GM21447 (cell line): ENCODE measurements around the gene RGL4.
A peak's percentile ranks its signal among the peaks of the same experiment; 100 is the strongest.

Experiments
- ATAC-seq: cut with Tn5 transposase; IDR thresholded peaks from one replicate; pipeline ENCODE4 v1.9.1; 2021; ENCODE audit not compliant: unreplicated experiment

RGL4 gene

DNA sequence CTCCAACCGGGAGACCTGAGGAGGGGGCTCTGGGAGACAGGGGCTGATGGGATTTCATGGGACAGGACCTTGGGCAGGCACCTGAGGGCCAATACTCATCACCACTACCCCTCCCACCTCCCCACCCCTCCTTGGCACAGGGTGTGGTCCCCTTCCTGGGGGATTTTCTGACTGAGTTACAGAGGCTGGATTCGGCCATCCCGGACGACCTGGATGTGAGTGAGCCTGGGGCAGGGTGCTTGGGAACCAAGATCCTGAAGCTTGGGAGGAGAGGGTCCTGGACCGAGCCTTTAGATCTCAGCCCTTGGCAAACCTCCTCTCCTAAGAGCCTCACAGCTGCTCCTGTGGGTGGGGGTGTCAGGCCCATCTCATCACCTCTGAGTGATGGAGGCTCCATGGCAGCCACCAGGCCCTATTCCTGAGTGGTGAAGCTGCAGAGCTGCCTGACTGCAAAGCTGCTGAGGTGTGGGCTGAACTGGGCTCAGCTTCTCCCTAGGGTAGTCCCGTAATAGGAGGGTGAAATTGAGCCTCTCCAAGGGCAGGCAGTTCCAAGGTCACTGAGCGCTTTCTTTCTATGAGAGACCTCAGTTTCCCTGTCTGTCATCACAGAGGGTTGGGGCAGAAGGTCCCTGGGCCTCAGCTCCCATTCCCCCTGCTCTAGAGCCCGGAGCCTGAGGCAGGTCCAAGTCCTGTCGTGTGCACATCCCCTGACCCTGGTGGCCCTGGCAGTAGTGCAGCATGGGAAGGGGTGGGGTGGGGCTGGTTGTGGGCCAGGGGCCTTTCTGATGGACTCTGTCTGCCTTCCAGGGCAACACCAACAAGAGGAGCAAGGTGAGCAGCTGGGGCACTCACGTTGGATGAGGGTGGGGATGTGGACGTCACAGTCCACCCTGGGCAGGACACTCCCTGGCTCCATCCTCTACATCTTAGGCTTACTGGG is 6.5 kb downstream of the RGL4 start:
- ATAC-seq, result no peak

DNA sequence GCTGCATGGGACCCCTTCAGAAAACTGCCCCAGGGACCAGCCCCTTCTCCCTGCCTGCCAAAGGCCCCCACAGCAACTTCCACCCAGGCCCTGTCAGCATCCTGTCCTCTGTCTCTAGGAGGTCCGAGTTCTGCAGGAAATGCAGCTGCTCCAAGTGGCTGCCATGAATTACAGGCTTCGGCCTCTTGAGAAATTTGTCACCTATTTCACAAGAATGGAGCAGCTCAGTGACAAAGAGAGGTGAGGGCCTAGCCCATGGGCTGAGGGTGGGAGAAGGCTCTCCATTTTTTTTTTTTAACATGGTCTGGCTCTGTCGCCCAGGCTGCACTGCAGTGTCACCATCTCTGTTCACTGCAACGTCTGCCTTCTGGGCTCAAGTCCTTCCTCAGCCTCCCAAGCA is 7.3 kb downstream of the RGL4 start:
- ATAC-seq, result no peak

DNA sequence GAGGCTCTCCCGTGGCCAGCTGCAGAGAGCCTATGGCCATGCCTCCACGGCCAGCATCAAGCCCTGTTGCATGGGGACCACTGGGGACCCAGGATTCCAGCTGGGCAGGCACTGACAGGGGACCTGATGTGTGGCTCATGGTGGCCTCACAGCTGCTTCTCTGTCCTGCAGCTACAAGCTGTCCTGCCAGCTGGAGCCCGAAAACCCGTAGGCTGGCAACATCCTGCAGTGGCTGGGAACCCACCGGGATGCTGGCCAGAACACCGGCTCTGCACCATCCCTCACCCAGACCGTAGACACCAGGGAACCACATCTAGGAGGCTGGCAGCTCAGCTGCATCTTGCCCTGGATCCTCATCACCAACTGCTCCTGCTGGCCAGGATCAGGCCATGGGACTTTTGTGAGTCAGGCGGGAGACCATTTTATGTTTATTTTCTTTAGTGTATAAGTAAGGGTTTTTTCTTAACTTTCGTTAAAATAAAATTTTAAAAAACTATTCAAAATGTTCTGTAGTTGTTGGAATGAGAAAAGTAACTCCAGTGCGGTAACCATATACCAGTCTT is 7.9 kb downstream of the RGL4 start:
- ATAC-seq, result no peak

DNA sequence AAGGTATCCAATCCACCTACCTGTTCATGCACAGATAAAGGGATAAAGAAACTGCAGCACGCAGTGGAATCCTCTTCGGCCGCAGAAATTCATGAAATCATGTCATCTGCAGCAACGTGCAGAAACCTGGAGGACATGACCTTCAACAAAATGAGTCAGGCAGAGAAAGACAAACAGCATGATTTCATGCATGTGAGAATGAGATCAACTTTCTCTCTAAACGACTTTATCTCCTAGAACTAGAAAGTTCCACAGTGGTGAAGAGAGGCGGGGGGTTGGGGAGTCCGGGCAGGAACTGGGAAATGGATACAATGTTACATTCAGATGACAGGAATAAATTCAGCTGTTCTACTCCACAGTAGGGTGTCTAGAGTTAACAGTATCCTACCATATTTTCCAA is 9.9 kb downstream of the RGL4 start:
- ATAC-seq, result no peak

DNA sequence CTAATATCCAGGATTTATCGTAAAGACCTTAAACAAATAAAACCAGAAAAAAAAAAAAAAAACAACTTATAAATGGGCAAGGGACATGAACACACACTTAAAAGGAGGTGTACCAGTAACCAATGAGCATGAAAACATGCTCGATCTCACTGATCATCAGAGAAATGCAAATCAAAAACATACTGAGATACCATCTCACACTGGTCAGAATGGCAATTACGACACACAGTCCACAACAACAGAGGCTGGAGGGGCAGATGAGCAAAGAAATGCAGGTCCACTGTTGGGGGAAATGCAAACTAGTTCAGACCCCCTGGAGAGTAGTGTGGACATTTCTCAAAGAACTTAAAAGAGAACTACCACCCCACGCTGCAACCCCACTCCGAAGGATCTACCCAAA is 13.2 kb downstream of the RGL4 start:
- ATAC-seq, result no peak

DNA sequence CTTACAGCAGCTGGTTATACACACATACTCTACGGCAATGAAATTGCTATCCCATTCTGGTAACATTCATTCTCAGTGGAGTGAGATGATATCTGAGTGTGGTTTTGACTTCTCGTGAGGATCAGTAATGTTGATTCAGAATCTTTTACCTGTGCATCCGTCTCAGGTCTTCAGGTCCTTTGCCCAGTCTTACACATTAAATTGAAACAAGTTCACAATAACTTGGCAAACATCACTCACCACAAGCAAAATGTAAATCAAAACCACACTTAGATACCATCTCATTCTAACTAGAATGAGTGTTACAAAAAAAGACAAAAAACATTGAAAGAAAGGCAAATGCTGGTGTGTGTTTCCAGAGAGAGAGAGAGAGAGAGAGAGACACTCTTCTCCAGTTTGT is 14.0 kb downstream of the RGL4 start:
- ATAC-seq, result no peak

DNA sequence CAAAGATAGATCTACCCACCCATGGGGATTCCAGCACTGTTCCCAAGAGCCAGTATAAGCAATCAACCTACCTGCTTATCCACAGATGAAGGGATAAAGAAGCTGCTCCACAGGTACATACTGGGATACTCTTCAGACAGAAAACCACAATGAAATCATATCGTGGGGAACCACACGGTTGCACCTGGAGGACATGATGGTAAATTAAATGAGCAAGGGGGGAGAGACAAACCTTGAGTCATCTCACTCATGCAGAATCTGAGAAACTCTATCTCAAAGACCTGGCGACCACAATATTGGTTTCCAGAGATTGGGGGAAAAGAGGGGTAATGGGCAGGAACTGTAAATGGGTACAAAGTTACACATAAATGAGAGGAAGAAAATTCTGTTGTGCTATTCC is 14.5 kb downstream of the RGL4 start:
- ATAC-seq, result no peak

DNA sequence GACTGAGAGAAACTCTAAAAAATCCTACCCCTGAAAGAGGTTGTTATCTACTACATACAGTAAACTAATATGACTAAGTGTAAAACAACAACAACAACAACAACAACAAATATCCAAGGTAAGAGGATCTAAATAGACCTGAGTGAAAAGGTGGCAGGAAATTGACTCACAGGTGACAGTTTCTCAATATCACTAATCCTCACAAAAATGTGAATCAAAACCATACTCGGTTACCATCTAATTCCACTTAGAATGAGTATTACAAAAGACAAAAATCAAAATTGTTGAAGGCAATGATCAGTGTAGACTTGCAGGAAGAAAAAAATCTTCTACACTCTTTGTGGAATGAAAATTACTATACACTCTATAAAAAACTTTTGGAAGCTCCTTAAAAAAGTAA is 17.5 kb downstream of the RGL4 start:
- no peak for ATAC-seq

DNA sequence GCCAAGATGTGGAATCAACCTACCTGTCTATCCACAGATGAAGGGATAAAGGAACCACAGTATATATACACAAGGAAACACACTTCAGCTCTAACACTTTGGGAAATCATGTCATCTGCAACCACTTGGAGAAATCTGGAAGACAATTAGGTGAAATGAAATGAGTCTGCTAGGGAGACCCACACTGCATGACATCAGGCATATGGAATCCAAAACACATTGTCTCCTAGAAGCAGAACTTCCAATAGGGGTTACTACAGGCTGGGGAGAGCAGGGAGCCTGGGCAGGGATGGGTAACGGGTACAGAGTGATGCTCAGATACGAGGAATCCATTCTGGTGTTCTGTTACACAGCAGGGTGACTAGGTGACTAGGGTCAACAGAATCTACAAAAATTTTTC is 18.3 kb downstream of the RGL4 start:
- ATAC-seq, result no peak

DNA sequence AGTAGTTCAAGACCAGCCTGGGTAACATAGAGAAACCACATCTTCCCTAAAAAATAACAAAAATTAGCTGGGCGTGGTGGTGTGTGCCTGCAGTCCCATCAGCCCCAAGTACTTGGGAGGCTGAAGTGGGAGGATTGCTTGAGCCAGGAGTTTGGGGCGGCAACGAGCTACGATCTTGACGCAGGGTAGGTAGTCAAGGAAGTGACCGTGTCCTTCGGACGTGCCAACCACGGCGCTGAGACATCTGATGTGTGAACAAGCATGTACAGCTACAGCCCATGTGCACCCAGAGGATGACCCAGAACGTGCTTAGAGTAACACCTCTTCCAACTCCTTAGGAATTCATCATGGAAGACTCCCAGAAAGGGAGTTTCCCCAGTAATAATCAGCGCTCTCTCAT is 21.4 kb downstream of the RGL4 start:
- ATAC-seq, result no peak

DNA sequence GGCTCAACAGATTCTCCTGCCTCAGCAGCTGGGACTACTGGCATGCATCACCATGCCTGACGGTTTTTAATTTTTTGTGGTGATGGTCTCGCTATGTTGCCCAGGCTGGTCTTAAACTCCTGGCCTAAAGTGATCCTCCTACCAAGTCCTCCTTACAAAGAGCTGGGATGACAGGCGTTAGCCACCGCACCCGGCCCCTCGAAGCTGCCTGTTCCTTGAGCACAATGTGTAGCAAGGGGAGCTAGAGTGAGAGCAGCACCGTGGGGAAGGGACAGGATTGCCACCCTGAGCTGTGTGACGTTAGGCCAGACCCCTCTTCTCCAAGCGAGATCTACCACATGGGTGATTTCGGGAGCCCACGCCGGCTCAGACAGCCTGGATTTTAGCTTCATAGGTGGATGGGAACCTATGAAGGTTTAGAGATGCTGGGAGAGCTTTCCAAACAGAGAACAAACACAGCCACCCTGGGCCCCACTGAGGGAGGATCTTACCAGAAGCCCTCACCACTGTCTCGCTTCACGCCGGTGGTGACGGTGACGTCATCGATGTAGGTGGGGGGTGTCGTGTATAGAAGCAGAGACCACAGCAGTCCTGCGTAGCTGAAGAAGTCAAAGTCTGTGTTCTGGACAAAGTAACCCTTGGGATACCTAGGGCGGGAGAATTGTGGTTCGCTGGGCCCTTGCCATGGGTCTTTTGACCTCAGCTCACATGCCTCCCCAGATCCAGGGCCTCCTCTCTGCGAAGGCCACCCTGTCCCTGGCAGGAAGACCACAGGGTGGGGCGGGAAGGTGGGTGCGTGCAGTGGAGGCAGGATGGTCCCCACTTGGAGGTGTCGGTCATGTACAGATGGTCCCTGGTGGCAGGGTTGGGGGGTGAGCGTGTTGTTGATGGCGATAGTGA is 23.1 kb downstream of the RGL4 start:
- ATAC-seq, result no peak

DNA sequence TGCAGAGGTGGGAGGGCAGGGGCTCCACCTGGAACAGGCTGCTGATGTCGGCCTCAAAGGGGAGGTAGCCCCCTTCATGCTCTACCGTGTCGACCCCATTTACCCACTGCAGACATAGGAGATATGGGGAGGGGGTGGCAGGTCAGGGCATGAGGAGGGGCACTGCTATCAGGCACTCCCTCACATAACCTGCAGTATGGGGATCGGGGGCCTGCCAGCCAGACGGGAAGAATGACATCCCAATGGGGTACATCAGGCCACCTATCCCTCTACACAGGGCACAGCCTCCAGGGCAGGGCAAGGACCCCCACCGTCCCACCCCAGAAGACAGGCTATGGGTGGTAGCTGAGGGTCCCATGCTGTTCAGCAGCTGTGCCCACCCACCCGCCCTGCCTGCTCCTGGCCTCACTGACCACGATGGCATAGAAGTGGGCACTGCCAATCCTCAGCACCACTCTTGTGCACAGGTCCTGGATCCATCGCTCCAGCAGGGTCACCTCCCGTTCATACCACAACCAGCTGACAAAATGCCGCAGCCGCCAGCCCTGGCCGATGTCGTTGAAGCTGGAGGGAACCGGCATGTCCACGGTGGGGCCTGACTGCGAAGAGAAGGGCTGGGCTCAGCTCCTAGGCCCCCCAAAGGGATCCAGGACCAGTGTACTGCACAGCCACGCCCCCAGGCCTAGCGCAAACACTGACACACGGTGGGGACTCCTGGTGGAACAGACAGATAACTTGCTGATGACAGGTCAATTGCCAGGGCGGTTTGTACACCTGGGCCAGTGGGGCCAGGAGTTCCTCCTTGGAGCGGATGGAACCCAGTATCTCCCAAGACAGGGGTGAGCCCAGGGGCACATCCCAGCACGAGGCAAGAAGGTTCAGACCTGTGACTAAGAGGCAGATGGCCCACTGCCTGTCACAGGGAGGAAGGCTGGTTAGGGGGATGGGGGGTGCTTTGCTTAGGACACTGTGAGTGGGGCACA is 24.1 kb downstream of the RGL4 start:
- no peak for ATAC-seq

DNA sequence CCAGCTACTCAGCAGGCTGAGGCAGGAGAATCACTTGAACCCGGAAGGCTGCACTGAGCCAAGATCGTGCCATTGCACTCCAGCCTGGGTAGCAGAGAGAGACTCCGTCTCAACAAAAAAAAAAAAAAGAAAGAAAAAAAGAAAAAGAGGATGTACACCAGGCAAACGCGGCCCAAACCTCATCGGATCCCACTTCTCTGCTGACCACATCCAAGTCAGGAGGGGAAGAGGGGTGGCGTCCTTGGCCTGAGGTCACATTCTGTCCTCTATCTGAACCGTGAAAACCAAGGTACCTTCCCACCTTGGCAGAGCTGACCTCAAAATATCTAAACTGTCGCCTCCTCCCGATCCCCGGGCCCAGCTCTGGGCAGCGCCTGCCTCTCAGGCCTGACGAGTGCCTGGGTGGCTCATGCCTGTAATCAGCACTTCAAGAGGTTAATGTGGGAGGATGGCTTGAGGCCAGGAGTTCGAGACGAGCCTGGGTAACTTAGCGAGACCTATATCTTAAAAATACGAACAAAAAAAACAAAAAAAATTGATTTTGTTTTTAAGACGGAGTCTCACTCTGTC is 25.1 kb downstream of the RGL4 start:
- no peak for ATAC-seq

DNA sequence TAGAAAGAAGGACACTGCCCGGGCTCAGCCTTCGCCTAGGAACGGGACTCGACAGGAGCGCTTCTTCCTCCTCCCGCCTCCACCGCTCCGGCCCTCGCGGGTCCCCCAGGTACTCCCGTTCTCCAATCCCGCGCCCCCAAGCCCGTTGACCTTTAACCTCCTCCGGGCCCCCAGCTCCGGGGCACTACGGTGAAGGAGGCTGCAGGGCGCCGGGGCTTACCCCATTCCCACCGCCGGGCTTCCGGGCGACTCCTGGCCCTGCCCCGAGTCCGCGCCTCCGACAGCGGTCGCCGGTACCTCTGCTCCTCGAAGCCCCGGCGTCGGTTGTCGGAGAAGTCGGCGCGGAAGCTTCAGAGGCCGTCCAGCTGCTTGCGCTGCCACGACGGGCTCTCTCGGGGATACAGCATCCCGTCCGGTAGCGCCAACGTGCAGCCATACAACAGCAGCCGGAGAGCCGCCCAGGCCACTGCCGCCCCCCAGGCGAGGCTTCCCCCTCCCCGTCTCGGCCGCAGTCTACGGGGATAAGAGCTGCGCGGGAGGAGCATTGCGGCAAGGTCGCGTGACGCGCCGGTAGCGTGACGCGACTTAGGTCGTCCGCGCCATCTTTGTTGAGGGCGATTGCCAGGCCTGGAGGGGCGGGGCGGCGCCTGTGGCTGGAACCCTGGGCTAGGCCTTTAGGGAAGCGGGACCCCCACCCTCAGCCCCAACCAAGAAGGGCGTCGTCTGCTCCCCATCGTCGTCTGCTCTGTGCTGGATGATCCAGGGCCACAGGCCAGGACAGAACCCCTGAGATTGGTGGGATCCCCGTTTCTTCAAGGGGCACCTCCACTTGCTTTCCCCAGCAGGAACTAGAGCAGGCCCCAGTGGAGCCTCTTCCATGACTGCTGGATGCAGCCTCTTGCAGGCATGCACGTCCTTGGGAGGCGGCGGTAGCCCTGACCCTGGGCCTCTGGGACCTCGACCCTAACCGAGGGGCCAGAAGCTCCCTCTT is 26.3 kb downstream of the RGL4 start:
- peak; percentile 85 for ATAC-seq

DNA sequence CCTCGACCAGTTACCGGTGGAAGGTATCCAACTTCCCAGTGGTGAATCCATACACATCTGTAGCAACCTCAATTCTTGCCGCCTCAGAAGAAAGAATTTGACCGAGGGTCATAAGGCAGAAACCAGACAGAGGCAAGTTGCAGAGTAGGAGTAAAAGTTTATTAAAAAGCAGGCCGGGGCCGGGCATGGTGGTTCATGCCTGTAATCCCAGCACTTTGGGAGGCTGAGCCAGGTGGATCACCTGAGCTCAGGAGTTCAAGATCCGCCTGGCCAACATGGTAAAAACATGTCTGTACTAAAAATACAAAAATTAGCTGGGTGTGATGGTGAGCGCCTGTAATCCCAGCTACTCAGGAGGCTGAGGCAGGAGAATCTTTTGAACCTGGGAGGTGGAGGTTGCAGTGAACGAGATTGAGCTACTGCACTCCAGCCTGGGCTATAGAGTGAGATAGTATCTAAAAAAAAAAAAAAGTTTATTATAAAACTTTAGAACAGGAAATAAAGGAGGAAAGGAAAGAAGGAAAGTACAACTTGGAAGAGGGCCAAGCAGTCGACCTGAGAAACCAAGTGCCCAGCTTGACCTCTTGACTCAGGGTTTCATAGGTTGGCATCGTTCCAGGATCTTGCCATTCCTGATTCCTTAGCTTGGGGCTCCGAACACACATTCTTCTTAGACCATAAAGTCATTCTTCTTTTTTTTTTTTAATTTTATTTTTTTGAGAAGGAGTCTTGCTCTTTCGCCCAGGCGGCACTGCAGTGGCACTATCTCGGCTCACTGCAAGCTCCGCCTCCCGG is 27.8 kb downstream of the RGL4 start:
- no peak for ATAC-seq

DNA sequence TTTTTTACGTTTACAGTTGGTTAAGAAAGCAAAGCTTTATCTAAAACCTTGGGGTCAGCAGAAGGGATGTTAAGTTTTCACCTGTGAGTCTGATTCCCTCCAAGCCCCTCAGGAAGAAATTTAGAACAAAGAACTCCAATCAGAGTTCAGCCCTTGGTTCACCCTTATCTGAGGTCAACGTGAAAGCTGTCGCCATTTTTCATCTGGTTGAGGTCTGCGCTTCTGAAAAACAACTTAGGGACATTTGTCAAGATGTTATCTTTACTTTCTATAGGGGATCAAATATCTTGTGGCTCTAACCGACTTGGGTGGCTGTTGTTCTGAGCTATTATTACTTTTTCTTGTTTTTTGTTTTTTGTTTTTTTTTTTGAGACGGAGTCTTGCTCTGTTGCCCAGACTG is 30.0 kb downstream of the RGL4 start:
- ATAC-seq, result no peak

DNA sequence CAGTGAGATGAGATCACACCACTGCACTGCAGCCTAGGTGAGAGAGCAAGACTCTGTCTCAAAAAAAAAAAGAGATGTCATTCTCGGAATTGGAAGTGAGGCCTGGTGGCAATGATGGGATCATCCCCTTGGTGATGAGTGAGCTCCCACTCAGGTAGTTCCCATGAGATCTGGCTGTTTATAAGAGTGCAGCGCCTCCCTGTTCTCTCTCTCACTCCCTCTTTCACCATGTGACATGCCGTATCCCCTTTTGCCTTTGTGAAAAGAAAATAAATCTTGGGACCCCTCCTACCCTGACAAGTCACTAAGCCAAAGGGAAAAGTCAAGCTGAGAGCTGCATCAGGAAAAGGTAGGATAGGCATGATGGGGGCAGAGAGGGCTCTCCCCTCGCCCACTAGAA is 31.3 kb downstream of the RGL4 start:
- ATAC-seq, result no peak

DNA sequence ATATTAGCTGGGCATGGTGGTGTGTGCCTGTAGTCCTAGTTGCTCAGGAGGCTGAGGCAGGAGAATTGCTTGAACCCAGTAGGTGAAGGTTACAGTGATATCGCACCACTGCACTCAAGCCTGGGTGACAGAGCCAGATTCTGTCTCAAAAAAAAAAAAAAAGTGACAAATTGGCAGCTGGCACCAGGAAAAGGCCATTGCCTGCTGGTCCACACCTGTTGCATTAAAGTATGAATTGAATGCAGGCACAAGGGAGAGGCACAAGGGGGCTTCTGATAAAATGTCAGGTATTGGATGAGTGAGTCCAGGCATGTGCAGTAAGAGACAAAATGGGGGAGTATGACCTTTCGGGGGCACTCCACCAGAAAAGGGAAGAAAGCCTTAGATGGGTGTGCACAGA is 31.9 kb downstream of the RGL4 start:
- ATAC-seq, result no peak
